GDM1 (cell line): ENCODE data around the gene MARCHF3.
"Not testable (repeated sequence)": the region's sequence is repeated elsewhere in the genome, so short reads cannot be mapped to it uniquely, and the experiment has no call there.

Experiments
- DNase-seq: peaks from one replicate; lab custom pipeline; 2025; lab: John Stamatoyannopoulos, UW

The MARCHF3 gene

DNA sequence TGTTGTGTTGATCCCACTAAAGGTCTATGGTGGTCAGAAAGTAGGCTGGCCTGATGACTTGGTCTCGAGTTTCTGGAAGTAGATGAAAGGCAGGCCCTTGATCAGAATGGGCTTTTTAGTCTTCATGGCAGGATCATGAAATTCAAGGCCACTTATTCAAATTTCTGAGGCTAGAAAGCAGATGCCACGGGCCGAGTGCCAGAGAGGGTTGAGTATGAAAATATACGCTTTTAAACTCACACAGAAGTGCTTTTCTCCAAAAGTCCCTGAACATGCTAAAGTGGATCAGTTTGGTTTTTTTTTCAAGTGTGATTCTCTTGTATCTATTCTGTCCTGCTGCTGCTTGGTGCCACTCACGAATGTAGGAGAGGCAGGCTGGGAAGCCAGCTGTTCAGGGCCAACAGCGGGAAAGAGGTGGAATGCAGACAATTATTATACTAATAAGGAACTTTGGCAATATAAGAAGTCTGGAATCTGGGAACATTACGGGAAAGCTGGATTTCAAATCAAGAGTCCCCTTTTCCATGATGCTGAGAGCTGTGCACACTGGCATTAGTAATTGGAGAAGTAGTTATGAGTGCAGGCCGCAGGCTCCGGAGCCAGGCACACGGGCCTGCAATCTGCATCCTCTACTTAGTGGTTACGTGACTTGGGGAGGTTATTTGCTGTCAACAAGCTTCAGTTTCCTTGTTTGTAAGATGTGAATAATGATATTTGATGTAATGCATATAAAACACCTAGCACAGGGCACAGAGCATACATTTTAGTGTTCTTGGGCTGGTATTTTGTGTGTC lies 157.6 kb downstream of the MARCHF3 start:
- no peak for DNase-seq

DNA sequence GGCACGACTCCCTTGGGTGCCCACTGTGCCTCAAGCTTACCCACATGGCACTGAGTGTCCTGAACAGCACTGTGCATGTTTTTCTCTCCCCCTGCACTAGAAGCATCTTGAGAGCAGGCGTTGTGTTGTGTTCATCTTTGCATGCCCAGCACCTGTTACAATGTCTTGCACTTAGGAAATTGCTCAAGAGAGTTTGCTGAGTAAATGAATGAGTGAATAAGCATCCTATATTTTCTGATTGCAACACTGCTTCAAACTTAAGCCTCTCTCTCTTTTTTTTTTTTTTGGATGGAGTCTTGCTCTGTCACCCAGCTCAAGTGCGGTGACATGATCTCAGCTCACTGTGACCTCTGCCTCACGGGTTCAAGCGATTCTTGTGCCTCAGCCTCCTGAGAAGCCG lies 158.9 kb downstream of the MARCHF3 start:
- DNase-seq, result no peak

GRCh38 chr5:126869005-126869451 lies 161.3 kb downstream of the MARCHF3 start:
- no peak for DNase-seq

DNA sequence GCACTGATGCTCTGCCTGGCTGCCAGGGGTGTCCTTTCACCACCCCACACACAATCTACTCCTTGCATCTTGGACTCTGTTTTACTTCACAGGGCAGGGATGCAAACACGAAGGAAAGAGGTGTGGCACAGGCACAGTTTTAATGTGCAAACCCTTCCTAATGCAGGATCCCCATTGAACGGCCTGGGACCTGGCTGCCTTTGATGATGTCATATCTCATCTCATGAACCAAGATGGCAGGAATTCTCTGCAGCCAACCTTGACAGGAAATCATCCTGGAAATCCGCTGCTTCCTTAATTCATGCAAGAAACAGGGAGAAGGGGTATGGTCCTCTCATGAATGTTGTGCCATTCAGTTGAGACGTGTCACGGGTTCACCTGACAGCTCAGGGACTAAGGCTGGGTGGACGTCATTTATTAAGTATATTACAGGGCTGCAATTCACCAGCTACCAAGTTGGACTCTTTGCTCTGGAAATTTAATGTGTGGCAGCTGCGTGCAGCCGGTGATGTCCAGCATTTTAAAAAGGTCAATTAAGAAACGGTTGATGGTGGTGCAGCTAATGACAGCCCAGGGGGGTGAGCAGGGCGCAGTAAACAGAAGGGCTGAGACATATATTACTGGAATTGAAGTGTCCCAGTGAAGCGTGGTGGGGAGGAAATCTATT lies 161.9 kb downstream of the MARCHF3 start:
- DNase-seq, result no peak

- DNase-seq, result no peak
Measured at GRCh38 chr5:126866851-126867636, 163.3 kb downstream of the MARCHF3 start.

DNA sequence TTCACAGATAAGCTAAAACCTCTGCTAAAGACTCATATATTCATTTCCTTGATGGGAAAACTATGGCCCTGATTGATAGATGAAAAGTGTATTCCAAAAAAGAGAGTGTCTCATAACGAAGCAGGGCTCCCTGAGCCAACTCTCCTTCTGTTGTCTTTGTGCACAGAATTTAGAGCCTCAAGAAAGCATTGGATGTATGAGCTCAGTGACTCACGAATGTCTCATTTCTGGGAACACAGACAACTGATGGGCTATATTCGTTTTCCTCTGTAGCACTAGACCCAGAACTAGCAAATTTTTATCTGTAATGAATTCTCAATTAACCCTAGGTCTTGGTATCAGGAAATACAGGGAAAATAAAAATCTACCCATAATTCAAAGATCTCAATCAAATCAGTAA lies 165.1 kb downstream of the MARCHF3 start:
- no peak for DNase-seq

GRCh38 chr5:126864042-126864688 lies 166.2 kb downstream of the MARCHF3 start:
- no peak for DNase-seq

GRCh38 chr5:126863402-126863801 lies 167.0 kb downstream of the MARCHF3 start:
- no peak for DNase-seq

GRCh38 chr5:126858441-126858840 lies 171.9 kb downstream of the MARCHF3 start:
- no peak for DNase-seq

DNA sequence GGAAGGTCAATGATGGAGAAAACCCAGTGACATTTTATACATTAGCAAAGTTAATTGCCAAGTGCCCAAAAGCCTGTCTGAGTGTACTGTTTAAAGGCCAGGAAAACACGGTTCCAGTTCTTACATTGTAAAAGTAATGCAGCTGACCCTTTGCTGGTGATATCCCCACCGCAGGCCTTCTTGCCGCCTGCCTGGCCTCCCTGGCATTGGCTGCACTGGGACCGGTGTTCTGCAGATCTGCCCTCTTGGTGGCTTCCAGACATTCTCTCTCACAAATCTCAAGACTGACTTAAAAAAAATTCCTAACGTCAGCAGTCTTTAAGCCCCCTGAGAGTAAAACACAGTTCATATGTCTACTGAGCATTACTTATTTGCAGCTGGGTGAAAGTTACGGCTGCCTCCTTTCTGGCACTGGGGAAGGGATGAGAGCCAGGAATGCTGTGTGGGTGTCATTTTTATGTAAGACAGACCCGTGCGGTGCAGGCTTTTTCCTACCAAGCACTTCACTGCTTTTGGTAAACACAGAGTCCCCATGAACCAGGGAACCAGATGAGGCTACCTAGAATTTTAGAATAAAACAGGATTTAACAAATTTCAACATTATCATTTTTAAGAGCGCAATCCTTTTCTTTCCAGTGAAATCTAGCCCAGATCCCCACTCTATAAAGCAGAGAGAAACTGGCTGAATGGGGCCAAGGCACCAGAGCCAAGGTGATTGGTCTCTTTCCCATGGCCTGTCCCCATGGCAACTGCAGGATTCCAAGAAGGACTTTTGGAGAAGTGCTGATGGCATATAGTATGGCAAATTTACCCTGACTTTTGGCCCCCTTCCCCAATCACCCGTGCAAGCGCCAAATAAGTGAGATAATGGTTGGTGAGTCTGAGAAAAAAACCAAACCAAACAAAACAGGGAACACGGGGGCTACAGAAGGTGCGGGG lies 172.6 kb downstream of the MARCHF3 start:
- DNase-seq, result no peak

DNA sequence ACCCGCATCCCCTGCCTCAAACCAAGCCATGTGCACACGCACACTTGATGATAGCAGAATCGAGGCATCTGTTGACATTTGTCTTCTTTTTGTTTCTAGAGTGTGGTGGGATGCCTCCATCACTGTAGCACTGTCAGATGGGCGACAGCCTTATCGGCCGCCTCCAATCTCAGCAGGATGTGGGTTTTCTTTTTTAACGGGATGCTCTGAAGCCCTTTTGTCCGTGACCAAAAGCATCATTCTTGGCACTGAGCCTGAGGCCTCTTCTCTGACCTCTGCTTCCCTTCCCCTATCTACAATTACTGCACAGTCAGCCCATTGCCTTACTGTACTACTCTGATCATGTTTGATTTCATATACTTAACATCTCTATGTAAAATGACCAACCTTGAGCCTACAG lies 175.1 kb downstream of the MARCHF3 start:
- DNase-seq, result no peak

DNA sequence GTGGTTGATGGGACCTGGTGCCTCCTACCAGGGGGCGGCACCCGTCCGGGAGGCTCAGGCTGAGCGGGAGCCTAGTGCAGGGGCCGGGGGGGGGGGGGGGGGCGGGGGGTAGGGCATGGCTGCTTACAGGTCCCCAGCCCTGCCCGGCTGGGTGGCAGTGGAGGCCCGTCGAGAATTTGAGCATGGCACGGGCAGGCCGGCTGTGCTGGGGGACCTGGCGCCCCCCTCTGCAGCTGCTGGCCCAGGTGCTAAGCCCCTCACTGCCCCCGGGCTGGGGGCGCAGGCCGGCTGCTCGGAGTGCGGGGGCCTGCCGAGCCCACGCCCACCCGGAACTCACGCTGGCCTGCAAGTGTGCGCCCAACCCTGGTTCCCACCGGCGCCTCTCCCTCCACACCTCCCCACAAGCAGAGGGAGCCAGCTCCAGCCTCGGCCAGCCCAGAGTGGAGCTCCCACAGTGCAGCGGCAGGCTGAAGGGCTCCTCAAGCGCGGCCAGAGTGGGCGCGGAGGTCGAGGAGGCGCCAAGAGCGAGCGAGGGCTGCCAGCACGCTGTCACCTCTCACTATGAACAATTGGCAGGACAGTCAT lies 175.7 kb downstream of the MARCHF3 start:
- no peak for DNase-seq

DNA sequence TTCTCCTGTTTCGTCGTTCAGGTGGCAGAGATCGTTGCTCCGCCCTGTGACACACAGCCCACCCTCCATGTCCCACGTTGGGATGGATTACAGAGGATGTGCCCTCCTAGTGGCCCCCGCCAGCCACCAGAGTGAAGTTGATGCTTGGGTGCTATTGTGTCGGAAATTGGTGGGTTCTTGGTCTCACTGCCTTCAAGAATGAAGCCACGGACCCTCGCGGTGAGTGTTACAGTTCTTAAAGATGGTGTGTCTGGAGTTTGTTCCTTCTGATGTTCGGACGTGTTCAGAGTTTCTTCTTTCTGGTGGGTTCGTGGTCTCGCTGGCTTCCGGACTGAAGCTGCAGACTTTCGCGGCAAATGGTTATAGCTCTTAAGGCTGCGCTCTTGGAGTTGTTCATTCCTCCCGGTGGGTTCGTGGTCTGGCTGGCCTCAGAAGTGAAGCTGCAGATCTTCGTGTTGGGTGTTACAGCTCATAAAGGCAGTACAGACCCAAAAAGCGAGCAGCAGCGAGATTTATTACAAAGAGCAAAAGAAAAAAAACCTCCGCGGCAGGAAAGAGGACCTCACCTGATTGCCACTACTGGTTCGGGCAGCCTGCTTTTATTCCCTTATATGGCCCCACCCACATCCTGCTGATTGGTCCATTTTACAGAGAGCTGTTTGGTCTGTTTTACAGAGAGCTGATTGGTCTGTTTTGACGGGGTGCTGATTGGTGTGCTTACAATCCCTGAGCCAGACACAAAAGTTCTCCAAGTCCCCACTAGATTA lies 176.6 kb downstream of the MARCHF3 start:
- DNase-seq, result not testable (repeated sequence)

DNA sequence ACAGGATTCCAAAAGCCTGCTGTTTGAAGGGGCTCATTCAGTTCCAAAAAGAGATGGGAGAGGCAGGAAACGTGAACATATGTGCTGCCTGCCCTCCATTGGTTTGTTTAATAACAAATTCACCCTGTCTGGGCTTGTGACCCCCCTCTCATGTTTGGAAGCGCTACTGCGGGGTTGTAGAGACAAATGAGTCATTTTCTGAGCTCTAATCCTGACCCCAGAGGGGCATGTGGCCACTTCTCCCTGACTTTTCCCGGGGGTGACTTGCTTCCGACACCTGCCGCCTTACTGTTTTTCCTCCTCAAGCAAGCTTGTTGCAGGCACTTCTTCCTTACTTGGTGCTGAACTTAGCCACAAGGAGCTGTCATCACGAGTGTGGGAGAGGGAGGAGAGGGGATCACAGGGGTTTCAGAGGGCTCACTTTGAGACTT lies 177.5 kb downstream of the MARCHF3 start:
- no peak for DNase-seq

DNA sequence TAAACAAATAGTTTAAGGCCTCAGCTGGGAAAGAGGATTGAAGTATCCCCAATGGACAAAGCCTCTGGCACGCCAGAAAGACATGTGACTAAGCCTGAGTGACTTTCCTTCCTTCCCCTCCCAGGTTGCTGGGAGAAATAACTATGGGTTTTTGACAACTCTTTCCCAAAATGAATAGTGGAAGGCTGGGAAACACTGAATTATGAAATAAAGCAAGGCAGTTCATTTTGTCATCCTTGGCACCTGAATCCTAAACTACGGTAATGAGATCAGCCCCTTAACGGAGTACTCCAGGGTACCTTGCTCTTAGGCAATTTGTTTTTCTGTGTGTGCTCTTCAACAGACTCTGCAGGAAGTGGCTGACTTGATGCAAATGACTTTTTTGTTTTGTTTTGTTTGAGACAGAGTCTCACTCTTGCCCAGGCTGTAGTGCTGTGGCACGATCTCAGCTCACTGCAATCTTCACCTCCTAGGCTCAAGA lies 178.2 kb downstream of the MARCHF3 start:
- DNase-seq, result no peak

DNA sequence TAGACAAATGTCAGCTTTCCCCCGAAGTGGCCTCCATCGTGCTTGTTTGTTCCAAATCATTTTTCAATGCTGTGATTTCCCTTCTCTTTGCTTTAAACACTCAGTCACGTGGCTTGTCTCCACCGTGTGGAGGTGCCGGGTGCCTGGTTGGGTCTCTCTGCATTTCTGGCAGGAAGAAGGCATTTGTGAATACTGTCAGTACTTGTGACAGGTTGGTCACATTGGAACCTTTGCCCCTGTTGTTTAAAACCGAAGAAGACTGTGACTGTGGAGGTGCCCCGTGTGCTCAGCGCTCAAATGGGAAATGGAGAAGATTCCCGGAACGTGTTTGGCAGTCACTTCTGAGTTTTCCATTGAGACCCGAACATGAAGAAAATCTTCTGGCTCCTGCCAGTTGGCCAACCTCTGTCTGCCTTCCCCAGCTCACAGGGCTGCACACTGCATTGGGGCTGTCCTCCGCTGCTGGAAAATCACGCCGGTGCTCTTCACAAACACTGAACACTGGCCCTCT lies 178.8 kb downstream of the MARCHF3 start:
- no peak for DNase-seq

GRCh38 chr5:126849101-126849678 lies 181.2 kb downstream of the MARCHF3 start:
- no peak for DNase-seq

- no peak for DNase-seq
Measured at GRCh38 chr5:126848253-126848652, 182.1 kb downstream of the MARCHF3 start.

- no peak for DNase-seq
Measured at GRCh38 chr5:126847826-126848251, 182.5 kb downstream of the MARCHF3 start.
